Activated naive CD8-positive, alpha-beta T cell (primary cell): ENCODE measurements around the gene PTPRN2.

Experiments
- H3K27ac Mint-ChIP-seq: one replicate; pipeline ENCODE4 v1.8.0; 2021; ENCODE audit warnings: mixed read lengths
- H3K27me3 Mint-ChIP-seq: one replicate; pipeline ENCODE4 v1.8.0; 2021; ENCODE audit warnings: mixed read lengths
- H3K36me3 Mint-ChIP-seq: one replicate; pipeline ENCODE4 v1.8.0; 2021; ENCODE audit warnings: mixed read lengths
- H3K4me1 Mint-ChIP-seq: one replicate; pipeline ENCODE4 v1.8.0; 2021; ENCODE audit warnings: low read depth, mixed read lengths
- H3K4me3 Mint-ChIP-seq: one replicate; pipeline ENCODE4 v1.8.0; 2021; ENCODE audit warnings: mild to moderate bottlenecking, mixed read lengths
- H3K9me3 Mint-ChIP-seq: one replicate; pipeline ENCODE4 v1.8.0; 2021; ENCODE audit warnings: low read depth, mixed read lengths

Gene PTPRN2

DNA sequence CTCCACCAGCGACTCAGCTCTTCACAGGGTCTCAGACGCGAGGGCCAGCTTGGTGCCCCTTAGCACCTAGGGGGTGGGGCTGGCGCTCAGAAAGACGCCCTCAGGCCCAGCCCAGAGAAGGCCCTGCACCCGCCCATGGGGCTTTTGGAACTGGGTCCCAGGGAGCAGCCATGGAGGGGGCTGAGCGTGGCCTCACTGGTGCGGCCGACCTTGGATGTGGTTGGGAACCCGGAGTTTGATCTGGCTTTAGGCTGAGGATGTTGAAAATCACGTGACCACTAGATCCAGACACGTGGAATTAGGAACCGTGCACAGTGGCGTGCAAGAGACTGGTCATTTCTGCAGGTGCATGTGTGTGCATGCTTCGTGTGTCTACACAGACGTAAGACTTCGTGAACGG, 1065.4 kb downstream of the PTPRN2 start:
- H3K4me3 Mint-ChIP-seq: no peak overlapping the region
- H3K9me3 Mint-ChIP-seq: no peaks in the 10 kb centered on the region
- H3K4me1 Mint-ChIP-seq: no peaks in the 10 kb centered on the region
- peaks cover 2% of the 10 kb centered on the region for H3K27me3 Mint-ChIP-seq
- H3K27ac Mint-ChIP-seq: no peak overlapping the region
- no peaks in the 10 kb centered on the region for H3K36me3 Mint-ChIP-seq

DNA sequence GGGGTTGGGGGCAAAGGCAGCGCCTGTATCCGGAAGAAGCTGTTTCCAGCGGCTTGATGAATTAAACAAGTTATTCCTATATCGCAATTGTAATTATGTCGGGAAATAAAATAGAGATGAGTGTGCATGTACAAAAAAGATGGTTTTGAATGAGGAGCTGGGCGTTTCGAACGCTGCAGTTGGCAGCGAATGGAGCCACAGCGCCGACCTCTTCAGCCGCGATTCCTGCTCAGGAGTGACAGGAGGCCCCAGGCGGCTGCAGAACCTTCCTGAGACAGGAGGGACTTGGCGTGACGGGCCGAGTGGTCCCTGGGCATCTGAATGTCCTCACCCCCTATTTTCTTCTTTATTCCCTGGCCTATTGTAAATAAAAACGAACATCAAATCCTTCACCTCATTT, 1065.9 kb downstream of the PTPRN2 start:
- Mint-ChIP-seq H3K36me3 (no peaks in the 10 kb centered on the region), H3K4me3 (no peak overlapping the region)

DNA sequence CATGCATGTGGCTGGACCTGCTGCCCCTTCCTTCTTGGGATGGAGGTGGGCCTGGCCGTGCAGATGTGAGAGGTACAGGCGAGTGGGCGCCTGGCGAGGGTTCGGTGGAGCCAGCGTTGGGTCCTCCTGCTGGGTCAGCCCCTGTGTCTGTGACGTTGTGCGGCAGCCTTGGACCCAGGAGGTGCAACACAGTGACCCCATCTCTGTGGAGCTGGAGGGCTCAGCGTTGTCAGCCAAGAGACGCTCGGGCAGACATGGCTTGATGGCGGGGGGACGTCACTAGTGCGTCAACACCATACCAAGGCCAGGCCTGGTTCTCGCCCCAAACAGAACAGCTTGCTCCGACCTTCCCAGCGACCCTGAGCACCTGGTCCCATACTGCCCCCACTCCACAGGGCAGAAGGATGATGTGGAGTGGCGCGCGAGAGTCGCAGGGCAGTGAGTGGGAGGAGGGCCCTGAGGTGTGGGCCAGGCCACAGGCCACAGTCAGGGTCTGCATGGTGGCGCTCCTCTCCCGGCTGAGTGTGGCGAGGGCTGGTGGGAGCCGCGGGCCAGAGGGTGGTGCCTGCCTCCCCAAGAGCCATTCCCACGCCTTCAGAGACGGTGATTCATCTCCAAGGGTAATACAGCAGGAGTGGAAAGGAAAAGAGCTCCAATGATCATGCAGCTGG, 1066.4 kb downstream of the PTPRN2 start:
- Mint-ChIP-seq H3K36me3 (no peaks in the 10 kb centered on the region), H3K4me1 (no peaks in the 10 kb centered on the region), H3K27ac (no peak overlapping the region), H3K27me3 (peaks cover 3% of the 10 kb centered on the region), H3K4me3 (no peak overlapping the region), H3K9me3 (no peaks in the 10 kb centered on the region)

More for the DNA sequence above, 1065.9 kb downstream of the PTPRN2 start:
- peaks cover 2% of the 10 kb centered on the region for H3K27me3 Mint-ChIP-seq
- H3K9me3 Mint-ChIP-seq: no peaks in the 10 kb centered on the region
- no peaks in the 10 kb centered on the region for H3K4me1 Mint-ChIP-seq
- H3K27ac Mint-ChIP-seq: no peak overlapping the region

DNA sequence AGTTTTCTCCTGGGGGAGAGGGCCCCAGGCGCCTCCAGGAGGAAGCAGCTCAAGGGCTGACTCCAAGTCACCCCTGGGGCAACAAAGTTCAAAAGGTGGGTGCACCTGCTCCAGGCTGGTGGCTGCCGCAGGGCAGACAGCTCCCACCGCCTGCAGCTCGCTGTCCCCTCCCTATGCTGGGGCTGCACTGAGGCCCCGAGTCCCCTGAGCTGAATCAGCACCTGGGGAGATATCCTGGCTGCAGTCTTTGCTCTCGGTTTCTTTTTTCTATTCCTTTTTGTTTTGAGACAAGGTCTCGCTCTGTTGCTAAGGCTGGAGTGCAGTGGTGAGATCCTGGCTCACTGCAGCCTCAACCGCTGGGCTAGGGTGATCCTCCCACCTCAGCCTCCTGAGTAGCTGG, 1067.4 kb downstream of the PTPRN2 start:
- Mint-ChIP-seq H3K9me3 (no peaks in the 10 kb centered on the region), H3K36me3 (no peaks in the 10 kb centered on the region), H3K4me3 (no peak overlapping the region), H3K27ac (no peak overlapping the region), H3K27me3 (peaks cover 3% of the 10 kb centered on the region), H3K4me1 (no peaks in the 10 kb centered on the region)

- Mint-ChIP-seq H3K27ac (no peak overlapping the region), H3K36me3 (no peaks in the 10 kb centered on the region), H3K27me3 (peaks cover 3% of the 10 kb centered on the region), H3K9me3 (no peaks in the 10 kb centered on the region), H3K4me3 (no peak overlapping the region), H3K4me1 (no peaks in the 10 kb centered on the region)
Observed at GRCh38 chr7:157519798-157520244, 1067.8 kb downstream of the PTPRN2 start.

DNA sequence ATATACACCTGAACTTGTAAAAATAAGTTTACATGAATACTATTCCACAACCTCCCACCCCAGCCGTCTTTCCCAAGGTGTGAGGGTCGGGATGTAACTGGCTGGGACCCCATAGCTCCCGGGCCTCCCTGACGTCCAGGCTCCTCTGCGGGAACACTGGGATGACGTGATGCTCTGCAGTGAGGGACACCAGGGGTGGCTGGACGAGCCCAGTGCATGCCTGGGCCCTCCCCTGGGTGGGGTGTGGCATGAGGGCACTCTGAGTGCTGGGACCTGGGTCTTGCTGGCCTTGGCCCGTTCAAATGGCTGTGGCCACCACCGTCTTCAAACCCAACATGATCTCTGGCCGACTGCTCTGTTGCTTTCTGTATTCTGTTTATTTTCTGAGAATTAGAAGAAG, 1068.4 kb downstream of the PTPRN2 start:
- no peaks in the 10 kb centered on the region for H3K4me1 Mint-ChIP-seq
- peaks cover 3% of the 10 kb centered on the region for H3K27me3 Mint-ChIP-seq
- no peak overlapping the region for H3K4me3 Mint-ChIP-seq
- H3K36me3 Mint-ChIP-seq: no peaks in the 10 kb centered on the region
- H3K27ac Mint-ChIP-seq: no peak overlapping the region
- H3K9me3 Mint-ChIP-seq: no peaks in the 10 kb centered on the region

DNA sequence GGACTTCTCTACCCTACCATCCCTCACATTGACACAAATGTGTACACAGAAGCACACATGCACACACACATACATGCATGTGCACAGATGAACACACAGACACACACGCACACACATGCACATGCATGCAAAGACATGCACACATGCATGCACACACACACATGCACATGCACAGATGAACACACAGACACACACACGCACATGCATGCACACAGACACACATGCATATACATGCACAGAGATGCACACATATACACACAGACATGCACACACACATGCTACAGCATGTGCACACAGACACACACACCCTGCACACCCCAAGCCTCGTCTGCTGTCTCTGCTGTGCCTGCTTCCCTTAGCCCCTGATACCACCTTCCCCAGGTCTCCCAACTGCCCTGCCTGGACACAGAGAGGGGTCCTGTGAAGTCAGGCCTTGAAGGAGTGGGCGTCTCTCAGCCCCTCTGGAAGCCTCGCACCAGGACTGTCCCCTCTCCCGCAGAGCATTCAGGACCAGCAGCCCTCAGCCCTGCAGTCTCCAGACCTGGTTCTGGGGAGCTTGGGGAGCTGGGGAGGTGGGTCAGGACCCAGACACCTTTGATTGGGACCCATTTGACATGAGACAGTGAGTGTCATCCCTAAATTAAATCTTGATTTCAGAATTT, 1069.0 kb downstream of the PTPRN2 start:
- Mint-ChIP-seq H3K4me1 (no peaks in the 10 kb centered on the region), H3K9me3 (no peaks in the 10 kb centered on the region), H3K27me3 (peaks cover 3% of the 10 kb centered on the region), H3K36me3 (no peaks in the 10 kb centered on the region), H3K4me3 (no peak overlapping the region), H3K27ac (no peak overlapping the region)

DNA sequence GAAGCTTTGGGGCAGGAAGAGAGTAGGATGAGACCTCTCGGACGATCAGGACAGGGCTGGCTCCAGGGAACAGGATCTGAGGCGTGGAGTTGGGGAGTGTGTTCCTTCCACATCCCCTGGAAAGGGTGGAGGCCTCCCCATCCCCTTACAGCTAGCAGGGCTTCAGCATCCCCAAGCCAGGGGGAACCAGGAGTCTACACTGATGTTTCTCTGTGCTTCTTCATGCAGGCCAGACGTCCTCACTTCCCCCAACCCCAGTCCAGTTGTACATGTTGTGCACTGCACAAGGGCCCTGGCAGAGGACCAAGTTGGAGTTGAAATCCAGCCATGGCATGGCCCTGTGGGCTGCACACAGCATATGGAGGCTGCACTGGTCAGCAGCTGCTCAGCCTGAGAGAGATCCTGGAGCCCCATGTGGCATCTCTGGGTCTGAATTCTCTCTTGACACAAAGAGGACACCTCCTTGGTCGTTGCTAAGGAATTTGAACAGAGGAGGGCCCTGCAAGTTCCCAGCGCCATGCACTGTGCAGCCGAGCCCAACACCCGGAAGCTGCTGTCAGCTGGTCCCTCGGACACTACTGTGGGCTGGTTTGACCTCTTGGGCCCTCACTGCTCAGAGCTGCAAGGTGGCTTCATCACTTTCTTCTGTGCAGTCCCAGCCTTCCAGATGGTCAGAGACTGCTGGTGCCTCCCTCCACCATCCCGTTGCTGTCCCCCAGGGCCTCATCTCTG, 1069.7 kb downstream of the PTPRN2 start:
- no peaks in the 10 kb centered on the region for H3K4me1 Mint-ChIP-seq
- H3K27me3 Mint-ChIP-seq: peaks cover 3% of the 10 kb centered on the region
- H3K4me3 Mint-ChIP-seq: no peak overlapping the region
- no peak overlapping the region for H3K27ac Mint-ChIP-seq
- no peaks in the 10 kb centered on the region for H3K9me3 Mint-ChIP-seq
- H3K36me3 Mint-ChIP-seq: no peaks in the 10 kb centered on the region

DNA sequence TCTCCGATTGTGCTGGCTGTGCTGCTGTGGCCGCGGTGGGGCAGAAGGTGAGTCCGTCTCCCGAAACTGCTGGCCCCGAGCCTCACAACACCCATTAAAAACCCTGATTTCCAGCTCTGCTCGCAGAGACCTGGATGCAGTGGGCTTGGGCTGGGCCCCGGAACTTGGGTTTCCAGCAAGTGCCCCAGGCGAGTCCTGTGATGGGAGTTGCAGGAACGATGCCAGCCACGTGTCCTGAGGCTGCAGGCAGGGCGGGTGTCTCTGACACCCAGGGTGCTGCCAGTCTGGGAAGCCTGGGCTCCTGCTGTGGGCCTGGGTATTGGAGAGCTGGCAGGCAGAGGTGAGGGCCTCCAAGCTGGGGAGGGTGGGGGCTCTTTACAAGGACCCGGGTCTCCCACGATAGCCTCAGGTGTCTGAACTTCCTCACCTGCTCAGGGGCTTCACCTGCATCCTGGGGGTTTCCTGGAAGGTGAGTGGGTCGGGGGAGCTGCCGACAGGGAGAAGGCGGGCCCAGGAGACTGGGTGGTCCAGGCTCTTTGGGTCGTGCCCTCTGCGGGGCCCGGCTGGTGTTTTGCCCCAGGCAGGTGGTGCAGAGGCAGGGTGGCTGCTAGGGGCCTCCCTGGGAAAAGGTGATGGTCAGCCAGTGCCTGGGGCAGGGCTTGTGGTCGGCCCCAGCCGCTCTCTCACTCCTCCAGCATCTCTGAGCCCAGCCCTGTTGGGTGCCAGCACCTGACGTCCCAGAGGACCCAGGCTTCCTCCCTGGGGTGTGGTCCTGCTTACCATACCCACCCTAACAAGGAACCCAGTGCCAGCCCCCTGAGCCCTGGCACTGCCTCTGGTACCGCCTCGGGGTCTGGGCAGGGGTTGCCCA, 1070.5 kb downstream of the PTPRN2 start:
- peaks cover 1% of the 10 kb centered on the region for H3K27me3 Mint-ChIP-seq
- H3K36me3 Mint-ChIP-seq: no peaks in the 10 kb centered on the region
- H3K4me3 Mint-ChIP-seq: no peak overlapping the region
- no peak overlapping the region for H3K27ac Mint-ChIP-seq
- no peaks in the 10 kb centered on the region for H3K4me1 Mint-ChIP-seq
- H3K9me3 Mint-ChIP-seq: no peaks in the 10 kb centered on the region

DNA sequence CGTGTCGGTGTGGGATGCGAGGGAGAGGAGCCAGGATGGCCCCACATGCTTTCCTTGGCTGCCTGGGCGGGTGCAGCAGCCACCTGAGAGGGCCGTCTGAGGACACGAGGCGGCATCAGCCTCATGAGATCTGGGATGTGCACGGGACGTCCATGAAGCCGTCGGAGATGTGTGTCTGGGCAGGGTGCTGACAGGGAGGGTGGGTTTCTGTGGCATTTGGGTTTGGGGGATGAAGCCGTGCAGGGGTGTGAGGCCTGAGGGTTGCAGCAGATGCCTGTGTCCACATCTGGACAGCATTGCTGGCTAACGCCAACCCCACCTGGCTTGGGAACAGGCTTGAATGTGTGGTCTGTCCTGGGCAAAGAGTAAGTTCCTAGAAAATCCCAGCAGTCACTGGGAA, 1071.3 kb downstream of the PTPRN2 start:
- Mint-ChIP-seq H3K9me3 (no peaks in the 10 kb centered on the region), H3K27me3 (peaks cover 1% of the 10 kb centered on the region), H3K4me3 (no peak overlapping the region), H3K27ac (no peak overlapping the region), H3K36me3 (no peaks in the 10 kb centered on the region), H3K4me1 (no peaks in the 10 kb centered on the region)

DNA sequence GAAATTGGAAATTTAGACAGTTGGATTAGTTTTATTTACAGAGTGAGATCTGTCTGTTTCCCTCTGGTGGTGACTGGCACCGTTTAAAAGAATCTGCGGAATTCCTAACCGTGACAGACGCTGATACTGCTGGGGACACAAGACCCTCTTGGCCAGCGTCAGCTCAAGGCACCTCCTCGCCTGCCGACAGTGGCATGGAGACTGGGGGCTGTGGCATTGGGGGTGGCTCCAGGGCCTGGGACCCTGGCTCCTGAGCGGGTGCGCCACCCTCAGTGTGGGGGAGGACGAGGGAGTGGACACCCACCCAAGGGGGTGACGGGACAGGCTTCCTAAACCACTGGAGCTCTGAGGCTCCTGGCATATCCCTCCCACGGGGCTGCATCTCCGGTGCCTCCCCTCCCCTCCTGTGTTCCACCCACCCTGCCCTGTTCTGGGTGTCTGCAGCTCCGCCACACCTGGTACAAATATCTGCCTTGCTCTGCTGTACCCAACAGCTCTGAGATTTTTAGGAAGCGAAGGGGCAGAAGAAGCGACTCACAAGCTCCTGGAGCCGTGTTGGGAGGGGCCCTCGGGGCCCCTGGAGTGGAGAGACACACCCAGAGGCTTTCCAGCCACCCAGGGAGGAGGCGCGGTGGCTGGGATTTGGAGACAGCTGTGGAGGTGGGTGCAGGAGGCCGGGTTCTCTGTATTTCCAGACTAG, 1072.1 kb downstream of the PTPRN2 start:
- no peaks in the 10 kb centered on the region for H3K36me3 Mint-ChIP-seq
- no peaks in the 10 kb centered on the region for H3K4me1 Mint-ChIP-seq
- H3K27ac Mint-ChIP-seq: no peak overlapping the region
- no peaks in the 10 kb centered on the region for H3K9me3 Mint-ChIP-seq
- no peak overlapping the region for H3K4me3 Mint-ChIP-seq
- peaks cover 1% of the 10 kb centered on the region for H3K27me3 Mint-ChIP-seq

DNA sequence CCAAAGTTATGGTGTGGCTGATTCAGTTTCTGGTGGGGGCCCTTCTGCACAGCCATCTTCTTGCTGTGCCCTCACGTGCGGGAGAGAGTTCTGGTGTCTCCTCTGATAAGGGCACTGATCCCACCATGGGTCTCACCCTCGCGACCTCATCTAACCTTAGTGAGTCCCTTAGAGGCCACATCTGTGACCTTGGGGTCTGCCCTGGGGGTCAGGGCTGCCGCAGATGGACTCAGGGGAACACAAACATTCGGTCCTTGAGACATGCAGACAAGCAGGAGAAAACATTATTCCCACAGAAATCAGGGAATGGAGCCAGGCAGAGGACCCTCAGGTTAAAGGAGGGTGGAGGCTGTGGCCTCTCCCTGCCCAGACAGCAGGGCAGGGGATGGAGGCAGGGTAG, 1072.9 kb downstream of the PTPRN2 start:
- Mint-ChIP-seq H3K4me1 (no peaks in the 10 kb centered on the region), H3K4me3 (no peak overlapping the region), H3K36me3 (no peaks in the 10 kb centered on the region), H3K27me3 (peaks cover 1% of the 10 kb centered on the region), H3K9me3 (no peaks in the 10 kb centered on the region), H3K27ac (no peak overlapping the region)

DNA sequence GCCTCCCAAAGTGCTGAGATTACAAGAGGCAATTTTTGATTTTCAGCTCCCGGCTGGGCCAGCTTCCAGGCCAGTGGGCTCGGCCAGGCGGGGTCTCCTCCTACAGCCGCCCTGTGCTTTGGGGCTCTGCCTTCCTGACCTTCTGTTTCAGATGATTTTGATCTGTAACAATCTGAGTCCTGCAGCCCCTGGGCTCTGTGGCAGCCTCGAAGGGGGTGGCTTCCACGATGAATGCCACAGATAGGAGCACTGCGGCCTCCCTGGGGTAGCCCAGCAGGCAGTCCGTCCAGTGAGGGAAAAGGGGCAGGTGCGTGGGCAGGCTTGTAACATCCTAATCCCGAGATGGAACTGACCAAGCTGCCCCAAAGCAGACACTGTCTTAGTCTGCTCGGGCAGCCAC, 1073.3 kb downstream of the PTPRN2 start:
- Mint-ChIP-seq H3K36me3 (no peaks in the 10 kb centered on the region), H3K27ac (no peak overlapping the region), H3K9me3 (no peaks in the 10 kb centered on the region), H3K4me1 (no peaks in the 10 kb centered on the region), H3K27me3 (peaks cover 1% of the 10 kb centered on the region), H3K4me3 (no peak overlapping the region)

DNA sequence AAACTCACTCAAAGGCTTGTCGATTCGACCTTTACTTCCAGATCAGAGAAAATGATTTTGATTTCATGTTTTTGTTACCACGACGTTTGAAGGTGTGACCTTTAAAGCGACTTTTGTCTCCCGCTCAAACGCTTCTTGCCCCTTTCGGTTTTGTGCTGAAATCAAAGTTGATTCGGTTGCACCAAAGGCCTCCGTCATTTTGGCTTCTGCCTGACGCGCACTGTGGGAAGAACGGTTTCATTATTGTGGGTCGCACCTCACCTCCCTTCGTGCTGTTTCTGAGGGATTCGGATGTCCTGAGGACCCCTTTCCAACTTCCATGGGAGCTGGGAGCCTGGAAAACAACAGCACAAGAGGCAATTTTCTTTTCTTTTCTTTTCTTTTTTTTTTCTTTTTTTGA, 1073.9 kb downstream of the PTPRN2 start:
- no peak overlapping the region for H3K4me3 Mint-ChIP-seq
- H3K36me3 Mint-ChIP-seq: no peaks in the 10 kb centered on the region
- peaks cover 1% of the 10 kb centered on the region for H3K27me3 Mint-ChIP-seq
- H3K27ac Mint-ChIP-seq: no peak overlapping the region
- H3K9me3 Mint-ChIP-seq: no peaks in the 10 kb centered on the region
- no peaks in the 10 kb centered on the region for H3K4me1 Mint-ChIP-seq
